HG03571 (cell line): ENCODE measurements around the gene ENTPD8.

ENCODE experiments used
- ATAC-seq: cut with Tn5 transposase; IDR thresholded peaks from one replicate; pipeline ENCODE4 v1.9.1; 2021; ENCODE audit not compliant: unreplicated experiment

ENTPD8 gene, protein sequence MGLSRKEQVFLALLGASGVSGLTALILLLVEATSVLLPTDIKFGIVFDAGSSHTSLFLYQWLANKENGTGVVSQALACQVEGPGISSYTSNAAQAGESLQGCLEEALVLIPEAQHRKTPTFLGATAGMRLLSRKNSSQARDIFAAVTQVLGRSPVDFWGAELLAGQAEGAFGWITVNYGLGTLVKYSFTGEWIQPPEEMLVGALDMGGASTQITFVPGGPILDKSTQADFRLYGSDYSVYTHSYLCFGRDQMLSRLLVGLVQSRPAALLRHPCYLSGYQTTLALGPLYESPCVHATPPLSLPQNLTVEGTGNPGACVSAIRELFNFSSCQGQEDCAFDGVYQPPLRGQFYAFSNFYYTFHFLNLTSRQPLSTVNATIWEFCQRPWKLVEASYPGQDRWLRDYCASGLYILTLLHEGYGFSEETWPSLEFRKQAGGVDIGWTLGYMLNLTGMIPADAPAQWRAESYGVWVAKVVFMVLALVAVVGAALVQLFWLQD

DNA sequence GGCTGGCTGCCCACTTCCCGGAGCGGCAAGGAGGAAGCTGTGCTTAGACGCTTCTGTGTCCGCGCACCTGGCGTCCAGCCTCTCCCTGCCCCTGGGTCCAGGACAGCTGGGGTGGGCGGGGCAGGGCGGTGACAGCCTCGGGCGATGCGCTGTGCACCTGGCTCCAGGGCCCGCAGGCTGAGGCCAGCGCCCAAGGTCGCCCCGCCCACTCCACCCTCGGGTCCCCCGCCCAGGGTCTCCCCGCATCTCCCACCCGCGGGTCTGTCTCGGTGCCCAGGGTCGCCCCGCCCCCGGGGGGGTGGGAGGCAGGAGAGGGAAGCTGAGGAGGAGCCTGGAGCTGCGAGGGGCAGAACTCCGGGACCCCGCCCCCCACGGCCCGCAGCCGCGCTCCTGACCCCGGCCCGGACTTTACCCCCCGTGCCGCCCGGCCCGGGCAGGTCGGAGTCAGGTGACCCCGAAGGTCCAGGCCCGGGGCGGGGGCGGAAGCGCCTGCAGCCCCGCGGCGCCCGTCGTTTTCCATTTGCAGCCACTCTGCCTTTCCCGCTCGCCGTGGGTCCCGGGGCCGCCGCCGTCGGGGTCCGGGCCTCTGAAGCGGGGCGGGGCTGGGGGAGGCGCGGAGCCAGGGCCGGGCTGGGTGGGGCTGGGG is at the start of gene ENTPD8:
Gene ENTPD8, minus strand, starts transcription at position 69 of the 646 bp plus-strand sequence. CDS start 3,072 bp downstream, outside the sequence.
- ATAC-seq = no peak

DNA sequence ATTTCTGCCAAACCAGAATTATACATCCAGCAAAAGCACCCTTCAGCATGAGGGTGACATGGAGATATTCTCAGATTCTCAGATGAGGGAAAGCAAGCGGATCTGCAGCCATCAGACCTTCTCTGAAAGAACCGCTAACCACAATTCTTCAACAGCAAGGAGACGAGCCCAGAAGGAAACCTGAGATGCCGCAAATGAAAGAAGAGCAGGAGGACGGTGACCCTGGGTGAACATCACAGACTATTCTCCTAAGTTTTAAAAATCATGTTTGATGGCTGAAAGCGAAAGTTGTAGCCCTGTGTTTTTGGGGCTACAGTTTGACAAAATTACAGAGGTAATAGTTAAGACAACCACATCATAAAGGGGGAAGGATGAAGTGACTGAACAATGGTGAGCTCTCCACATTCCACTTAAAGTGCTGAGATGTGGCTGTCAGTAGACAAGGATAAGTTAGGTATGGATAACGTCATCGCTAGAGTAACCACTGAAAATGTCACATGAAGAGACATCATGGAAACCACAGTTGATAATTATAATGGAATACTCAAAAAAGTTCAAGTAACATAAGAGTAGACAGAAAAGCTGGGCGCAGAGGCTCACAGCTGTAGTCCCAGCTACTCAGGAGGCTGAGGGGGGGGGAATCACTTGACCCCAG is 49.5 kb upstream of the ENTPD8 start:
- no peak for ATAC-seq

DNA sequence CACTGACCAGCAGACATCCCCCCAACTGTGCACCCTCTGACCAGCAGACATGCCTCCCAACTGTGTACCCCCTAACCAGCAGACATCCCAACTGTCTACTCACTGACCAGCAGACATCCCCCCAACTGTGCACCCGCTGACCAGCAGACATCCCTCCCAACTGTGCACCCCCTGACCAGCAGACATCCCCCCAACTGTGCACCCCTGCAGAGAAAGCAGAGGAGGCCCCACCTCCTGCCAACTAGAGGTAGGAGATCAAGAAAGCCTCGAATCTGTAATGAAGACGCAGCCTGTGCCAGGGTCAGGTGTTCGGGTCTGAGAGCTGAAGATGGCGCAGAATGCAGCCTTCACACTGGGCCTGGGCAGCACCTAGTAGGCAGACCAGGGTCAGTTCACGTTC is 47.7 kb upstream of the ENTPD8 start:
- ATAC-seq = no peak

DNA sequence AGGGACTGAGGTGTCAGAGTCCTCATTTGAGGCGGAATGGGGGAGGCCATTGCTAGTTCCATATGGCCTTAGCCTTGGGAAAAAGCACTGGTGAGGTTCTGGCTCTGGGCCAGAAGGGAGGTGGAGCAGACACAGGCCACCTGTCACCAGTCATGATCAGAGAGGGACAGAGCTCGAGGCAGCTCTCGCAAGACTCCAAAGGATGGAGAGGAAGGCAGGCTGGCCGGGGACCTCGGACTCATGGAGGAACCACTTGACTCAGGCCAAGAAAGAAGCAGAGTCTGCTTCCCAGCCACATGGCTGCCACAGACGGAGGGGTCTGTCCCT is 47.1 kb upstream of the ENTPD8 start:
- ATAC-seq = no peak

DNA sequence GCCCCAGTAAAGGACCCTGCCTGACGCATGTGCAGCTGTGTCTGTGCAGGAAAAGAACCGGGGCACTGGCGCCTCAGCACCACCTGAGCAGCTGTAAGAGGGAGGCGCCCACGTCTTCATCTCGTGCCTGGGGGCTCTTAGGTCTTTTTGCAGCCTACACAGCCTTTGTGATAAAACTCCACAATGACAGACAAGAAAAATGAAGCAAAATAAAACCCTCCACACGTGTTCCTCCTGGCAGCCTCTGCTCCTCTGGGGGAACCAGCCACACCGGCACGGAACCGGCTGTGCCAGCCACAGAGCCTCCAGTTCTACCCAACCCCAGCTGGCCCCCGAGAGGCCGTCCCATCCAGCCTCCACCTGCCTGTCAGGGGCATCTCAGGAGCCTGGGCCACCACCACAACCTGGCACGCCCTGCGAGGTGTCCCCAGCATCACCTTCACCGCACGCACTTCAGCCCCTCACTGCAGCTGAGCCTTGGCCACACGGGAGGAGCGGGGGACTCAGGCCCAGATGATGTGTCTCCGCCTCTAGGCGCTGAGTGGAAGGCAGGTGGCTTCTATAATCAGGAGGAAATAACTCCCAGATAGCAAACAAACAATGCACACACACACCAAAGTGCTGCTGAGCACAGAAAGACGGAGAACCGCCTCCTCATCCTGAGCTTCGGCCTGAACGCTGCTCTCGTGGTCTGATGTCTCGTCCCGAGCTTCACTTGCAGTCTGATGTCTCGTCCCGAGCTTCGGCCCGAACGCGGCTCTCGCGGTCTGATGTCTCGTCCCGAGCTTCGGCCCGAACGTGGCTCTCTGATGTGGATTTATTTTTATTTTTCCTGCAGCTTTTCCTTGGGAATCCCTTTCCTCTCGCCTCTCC is 46.5 kb upstream of the ENTPD8 start:
- no peak for ATAC-seq

DNA sequence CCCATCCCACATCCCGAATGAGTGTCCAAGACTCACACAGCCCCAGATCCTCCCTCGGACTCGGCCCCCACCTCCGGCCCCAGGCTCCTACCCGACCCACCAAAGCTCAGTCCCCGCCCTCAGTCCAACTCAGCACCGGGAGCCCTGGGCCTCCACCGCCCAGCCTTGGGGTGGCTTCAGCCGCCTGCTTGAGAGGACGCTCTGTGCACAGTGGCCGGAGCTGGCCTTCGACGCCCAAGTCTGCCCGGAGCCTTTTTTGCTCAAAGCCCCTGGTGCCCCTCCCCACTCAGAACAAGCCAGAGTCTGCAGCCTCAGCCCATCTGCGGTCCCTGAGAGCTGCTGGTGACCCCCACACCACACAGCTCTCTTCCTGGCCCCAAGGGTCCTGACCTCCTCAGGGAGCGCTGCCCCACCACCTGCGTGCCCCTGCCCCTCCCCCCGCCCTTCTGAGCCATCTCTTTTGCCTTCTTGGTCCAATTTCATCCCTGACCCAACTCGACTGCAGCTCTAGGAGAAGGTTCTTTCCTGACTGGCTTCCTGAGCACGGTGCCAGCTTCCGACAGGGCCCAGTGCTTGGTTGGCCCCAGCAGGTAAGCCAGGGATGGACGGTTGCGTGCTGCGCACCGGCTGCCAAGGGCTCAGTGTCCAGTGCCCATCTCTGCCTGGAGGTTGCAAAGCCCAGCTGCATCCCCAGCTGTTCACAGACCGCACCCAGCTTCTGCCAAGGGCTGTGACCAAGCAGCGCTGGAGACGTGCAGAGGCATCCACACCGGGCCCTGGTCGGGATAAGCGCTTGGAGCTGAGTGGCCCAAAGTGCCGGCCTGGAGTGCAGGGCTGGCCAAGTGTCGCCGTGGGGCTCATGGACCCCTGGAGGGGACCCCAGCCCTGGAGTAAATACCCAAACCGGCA is 45.6 kb upstream of the ENTPD8 start:
- ATAC-seq = no peak

DNA sequence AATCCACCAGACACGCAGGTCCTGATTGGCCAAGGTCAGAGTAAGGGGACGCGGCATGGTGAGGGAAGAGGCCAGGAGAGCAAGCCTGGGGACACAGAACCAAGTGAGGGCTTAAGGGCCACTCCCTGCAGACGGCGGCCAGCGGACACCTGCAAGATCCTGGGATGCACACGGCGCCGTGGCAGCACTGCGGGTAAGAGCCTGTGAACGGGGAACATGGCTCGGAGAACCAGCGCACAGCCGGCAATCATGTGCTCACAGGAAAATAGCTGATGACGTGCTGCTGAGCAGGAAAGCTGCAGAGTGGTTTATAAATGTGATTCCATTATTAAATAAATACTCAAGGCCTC is 45.0 kb upstream of the ENTPD8 start:
- no peak for ATAC-seq

DNA sequence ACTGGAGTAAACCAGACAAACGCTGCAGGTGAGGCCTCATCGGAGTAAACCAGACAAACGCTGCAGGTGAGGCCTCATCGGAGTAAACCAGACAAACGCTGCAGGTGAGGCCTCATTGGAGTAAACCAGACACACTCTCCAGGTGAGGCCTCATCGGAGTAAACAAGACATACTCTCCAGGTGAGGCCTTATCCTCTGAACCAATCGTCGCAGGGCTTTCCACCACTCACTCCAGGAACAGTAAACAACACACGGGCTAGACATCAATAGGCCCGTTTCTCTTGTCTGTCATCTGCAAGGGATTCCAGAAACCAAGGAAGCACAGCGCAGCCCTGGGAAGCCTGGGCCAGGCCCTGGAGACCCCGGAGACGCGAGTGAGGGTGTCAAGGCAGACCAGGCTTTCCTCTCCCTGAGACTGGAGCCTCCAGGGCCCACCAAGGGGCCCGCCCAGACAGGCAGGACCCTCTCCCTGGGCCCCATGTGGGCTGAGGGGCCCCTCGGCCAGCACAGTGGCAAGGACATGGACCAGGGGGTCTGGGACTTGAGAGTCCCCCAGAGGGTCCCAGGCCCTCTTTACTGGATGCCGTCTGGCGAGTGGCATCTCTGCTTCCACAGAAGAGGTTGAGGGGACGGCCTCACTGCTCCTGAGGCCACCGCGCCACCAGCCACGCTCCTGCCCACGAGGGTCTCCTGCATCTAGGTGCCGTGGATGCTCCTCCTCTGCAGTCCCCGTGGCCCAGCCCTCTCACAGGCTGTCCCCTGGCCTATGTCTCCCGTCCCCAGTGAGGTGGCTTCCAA is 44.4 kb upstream of the ENTPD8 start:
- no peak for ATAC-seq

DNA sequence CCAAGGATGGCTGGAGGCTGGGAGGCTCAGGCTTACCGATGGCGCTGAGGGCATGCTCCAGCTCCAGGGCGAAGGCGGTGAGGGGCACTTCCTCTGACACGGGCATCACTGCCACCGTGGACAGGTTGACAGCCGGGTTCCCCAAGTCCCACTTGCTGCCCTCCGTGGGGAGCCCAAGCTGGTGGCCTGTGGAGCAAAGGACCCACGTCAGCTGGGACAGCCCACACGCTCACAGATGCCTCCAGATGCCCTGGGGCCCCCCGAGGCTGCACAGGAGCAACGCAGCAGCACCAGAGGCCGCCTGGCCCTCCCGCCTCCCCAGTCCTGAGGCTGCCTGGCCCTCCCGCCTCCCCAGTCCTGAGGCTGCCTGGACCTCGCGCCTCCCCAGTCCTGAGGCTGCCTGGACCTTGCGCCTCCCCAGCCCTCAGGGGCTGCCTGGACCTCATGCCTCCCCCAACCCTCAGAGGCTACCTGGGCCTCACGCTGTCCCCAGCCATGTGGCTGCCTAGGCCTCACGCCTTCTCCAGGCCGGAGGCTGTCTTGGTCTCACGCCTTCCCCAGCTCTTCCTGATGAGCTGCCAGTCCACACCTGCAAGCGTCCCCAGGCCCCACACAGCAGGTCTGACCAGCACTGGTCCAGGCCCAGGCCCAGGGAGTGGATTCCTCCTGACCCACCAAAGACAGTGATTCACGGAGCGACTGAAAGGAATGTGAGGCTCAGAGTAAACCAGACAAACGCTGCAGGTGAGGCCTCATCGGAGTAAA is 43.6 kb upstream of the ENTPD8 start:
- no peak for ATAC-seq

DNA sequence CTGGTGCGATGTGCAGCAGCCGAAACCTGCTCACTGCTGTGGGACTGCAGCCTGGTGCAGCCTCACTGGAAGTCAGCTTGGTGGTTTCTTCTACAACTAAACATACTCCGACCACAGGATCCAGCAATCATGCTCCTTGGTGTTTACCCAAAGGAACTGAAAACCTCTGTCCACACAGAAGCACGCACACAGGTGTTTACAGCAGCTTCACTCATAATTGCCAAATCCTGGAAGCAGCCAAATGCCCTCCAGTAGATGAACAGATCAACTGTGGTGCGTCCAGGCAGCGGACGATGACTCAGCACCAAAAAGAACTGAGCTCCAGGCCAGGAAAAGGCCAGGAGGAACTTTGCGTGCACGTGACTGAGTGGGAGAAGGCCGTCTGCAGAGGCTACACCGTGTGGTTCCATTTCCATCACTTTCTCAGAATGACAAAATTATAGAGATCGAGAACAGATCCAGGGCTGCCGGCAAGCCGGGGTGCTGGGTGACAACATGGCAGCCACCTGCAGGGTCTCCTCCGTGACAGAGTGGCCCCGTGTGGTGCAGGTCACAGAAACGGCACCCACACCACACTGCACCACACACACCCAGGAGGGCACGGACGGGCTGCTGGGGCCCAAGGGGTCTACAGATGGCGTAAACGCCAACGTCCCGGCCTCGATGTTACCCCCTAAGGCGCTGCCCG is 41.1 kb upstream of the ENTPD8 start:
- no peak for ATAC-seq

DNA sequence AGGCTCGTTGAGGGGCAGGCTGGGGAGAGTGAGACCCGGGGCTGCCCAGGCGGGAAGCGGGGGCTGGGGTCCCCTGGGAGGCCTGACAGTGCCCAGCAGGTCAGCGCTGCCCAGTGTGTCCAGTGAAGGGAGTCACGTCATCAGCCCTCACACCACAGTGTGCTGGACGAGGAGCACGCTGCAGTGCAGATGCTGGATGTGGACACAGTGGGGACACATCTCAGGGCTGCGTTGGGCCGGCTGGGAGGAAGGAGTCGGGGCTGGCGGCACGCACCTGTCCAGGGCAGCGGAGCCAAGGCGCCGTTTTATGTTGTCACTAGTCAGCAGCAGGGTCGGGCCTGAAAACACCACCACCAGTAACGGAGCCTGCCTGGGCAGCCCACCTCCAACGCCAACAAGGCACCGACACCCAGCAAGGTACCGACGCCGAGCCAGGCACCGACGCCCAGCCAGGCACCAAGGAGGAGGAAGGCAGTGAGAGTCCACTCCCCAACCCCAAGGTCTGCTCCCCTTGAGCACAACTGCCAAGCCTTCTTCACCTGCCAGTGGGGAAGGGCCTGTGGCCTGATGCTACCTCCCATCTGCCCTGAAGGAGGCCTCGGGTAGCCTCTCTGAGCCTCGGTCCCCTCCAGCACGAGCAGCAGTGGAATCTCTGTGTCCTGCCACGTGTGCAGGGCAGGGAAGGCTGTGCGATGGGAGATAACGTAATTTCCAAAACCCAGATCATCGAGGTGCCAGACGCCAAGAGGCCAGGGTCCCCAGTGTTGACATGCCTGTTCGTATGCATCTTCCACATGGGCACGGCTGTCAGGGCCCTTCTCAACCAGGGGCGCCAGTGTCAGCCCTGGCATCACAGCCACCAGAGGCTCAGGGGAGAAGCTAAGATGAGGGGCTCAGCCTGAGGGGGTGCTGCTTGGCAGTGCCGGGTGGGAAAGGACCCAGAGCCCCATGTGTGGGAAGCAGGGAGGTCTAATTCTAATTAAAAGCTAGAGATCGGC is 39.8 kb upstream of the ENTPD8 start:
- no peak for ATAC-seq

DNA sequence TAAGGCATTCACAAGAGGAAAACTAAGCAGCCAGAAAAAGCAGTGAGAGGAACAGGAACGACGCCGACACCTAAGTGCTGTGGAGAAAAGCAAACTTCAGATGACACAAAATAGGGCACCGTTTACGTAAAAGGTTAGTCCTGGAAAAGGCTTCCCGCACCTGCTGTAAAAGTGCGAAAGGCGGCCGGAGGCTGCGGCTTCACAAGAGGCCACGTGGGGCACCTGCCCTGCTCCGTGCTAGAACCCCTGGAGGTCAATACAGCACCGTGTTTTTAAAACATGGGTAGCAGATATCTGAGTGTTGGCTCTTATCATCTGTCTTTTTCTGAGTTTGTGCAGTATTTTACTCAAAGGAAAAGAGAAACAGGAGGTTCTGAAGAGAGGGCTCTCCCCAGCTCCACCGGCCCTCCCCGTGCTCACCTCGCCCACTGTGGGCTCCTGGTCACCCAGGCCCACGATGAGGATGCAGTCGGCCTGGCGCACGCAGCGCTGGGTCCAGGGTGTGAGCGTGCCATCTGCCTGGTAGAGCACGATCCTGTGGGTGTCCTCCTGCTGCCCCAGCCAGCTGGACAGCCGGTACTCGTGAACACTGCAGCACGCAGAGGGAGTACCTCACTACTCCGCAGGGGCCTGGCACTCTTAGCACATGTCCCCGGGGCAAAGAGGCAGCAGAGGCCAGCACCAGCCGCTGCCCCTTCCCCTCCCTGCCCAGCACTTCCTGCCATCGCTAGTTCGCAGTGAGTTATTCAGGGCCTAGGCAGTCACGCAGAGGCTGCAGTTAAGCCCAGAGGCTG is 38.9 kb upstream of the ENTPD8 start:
- ATAC-seq = no peak

DNA sequence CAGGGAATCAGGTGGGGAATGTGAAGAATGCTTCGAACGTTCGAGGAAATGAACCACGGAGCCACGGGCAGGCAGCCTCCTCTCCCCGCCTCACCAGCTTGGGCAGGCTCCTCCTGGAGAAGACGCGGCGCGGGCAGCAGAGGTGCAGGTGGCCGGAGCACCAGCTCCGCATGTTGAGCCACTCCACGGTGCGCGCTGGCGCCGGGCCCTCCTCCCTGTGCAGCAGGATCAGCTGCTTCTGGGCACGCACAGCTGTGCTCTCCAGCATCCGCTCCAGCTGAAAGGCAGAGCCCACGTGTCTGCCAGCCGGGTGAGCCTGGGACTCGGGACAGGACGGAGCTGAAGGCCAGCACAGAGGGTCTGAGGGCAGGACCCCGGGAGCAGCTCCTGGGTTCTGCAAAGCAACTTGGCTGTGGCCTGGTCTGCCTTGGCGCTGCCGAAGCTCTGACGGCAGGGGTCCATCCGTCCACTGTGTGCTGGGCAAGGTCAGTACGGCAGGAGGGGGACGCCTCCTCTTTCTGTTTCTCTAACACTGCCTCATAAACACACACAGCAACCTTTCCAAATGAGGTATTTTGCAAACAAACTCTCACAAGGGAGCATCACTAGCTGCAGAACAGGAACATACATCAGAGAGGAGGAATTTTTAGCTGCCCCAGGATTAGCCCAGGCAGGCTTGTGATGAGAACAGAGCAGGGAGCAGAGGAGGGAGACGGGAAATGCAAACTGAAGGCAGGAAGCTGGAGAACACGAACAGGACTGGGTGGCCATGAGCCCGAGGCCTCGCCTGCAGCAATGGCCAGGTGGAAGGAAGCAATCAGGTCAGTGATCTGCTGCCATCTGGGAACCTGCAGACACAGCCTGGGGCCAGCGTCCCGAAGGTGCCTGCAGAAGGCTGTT is 38.1 kb upstream of the ENTPD8 start:
- ATAC-seq = no peak

DNA sequence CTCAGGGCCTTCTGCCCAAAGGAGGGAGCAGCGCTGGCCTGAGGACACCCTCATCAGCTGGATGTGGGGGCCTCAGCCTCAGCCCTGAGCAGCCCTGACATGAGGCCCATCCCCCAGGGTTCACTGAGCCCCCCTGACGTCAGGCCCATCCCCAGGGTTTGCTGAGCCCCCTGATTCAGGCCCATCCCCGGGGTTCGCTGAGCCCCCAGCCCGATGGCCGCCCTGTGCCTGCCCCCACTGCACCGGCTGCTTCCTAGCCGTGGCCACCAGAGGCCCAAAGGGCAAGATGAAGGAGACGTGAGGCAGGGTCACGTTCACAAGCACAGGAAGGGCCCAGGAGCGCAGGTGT is 37.4 kb upstream of the ENTPD8 start:
- no peak for ATAC-seq
